Naive thymus-derived CD4-positive, alpha-beta T cell (primary cell): Measurements from ENCODE around the gene KRTAP10-4. TPM values are rescaled to one million over a fixed set of nuclear protein-coding genes. Genes with fewer than 3 reads are reported as not detected.
A peak's percentile ranks its signal among the peaks of the same experiment; 100 is the strongest.

Experiments
- ATAC-seq: fragments of 150-1000 bp; cut with Tn5 transposase; 2 replicates; pipeline ENCODE4 v1.10.0; 2021; ENCODE audit warnings: mild to moderate bottlenecking, moderate library complexity
- CTCF ChIA-PET: fragments of 350-600 bp; sonication (Branson Sonifier 250); formaldehyde crosslinking; loops from one replicate; lab custom pipeline; 2021; ENCODE audit warnings: antibody characterized with exemption; lab: Charles Lee
- POLR2A ChIA-PET: fragments of 350-600 bp; sonication (Branson Sonifier 250); formaldehyde crosslinking; loops from one replicate; lab custom pipeline; 2021; ENCODE audit warnings: antibody characterized with exemption, inconsistent platforms; lab: Charles Lee
- DNase-seq, 9 donors: peaks; one replicate each; pipeline versions ENCODE4 v3.0.0 to v3.0.0-alpha.2; 2020 to 2022; ENCODE audit warnings: mixed read lengths in 1 of 9
- H3K27ac ChIP-seq: one replicate; pipeline ENCODE4 v1.7.0; 2013; ENCODE audit warnings: mild to moderate bottlenecking, low read depth, low read length, moderate library complexity
- H3K27me3 ChIP-seq, 2 donors: one replicate each; pipeline ENCODE4 v1.7.0; 2013; ENCODE audit warnings: low read length in 2 of 2, mild to moderate bottlenecking in 2 of 2, moderate library complexity in 2 of 2; ENCODE audit not compliant: control insufficient read depth in 2 of 2, insufficient read depth in 2 of 2
- H3K36me3 ChIP-seq, 3 experiments: 1 replicate in 2 of 3; 2 replicates in 1 of 3; pipeline ENCODE4 v1.7.0; 2013; ENCODE audit warnings: low read length in 3 of 3, mild to moderate bottlenecking in 3 of 3, moderate library complexity in 1 of 3; ENCODE audit not compliant: insufficient read depth in 3 of 3, control insufficient read depth in 2 of 3
- H3K4me1 ChIP-seq, 2 donors: one replicate each; pipeline ENCODE4 v1.7.0; 2013; ENCODE audit warnings: low read length in 2 of 2, mild to moderate bottlenecking in 2 of 2, moderate library complexity in 1 of 2; ENCODE audit not compliant: control insufficient read depth in 2 of 2, insufficient read depth in 2 of 2
- H3K4me3 ChIP-seq: 2 replicates; pipeline ENCODE4 v1.7.0; 2013; ENCODE audit warnings: mild to moderate bottlenecking, low read length
- H3K9me3 ChIP-seq, 3 experiments: 1 replicate in 2 of 3; 2 replicates in 1 of 3; pipeline ENCODE4 v1.7.0; 2013; ENCODE audit warnings: low read length in 3 of 3; ENCODE audit not compliant: control insufficient read depth in 2 of 3
- H3K27ac Mint-ChIP-seq, 9 donors: one replicate each; pipeline ENCODE4 v1.8.0; 2020 to 2022; ENCODE audit warnings: mixed read lengths in 9 of 9, mild to moderate bottlenecking in 8 of 9, moderate library complexity in 5 of 9, inconsistent platforms in 2 of 9
- H3K27me3 Mint-ChIP-seq, 5 donors: one replicate each; pipeline ENCODE4 v1.8.0; 2021 to 2022; ENCODE audit warnings: mixed read lengths in 5 of 5, mild to moderate bottlenecking in 1 of 5
- H3K36me3 Mint-ChIP-seq, 5 donors: one replicate each; pipeline ENCODE4 v1.8.0; 2020 to 2022; ENCODE audit warnings: mixed read lengths in 5 of 5, mild to moderate bottlenecking in 3 of 5, inconsistent platforms in 1 of 5
- H3K4me1 Mint-ChIP-seq, 7 donors: one replicate each; pipeline ENCODE4 v1.8.0; 2020 to 2022; ENCODE audit warnings: mixed read lengths in 7 of 7, mild to moderate bottlenecking in 3 of 7, inconsistent platforms in 1 of 7
- H3K4me3 Mint-ChIP-seq, 10 donors: one replicate each; pipeline ENCODE4 v1.8.0; 2020 to 2022; ENCODE audit warnings: mild to moderate bottlenecking in 10 of 10, mixed read lengths in 10 of 10, moderate library complexity in 6 of 10, inconsistent platforms in 2 of 10
- H3K9me3 Mint-ChIP-seq, 11 donors: one replicate each; pipeline ENCODE4 v1.8.0; 2020 to 2022; ENCODE audit warnings: mixed read lengths in 11 of 11, mild to moderate bottlenecking in 4 of 11, inconsistent platforms in 1 of 11, moderate library complexity in 1 of 11
- intact Hi-C, 2 donors: fragments of 100-400 bp; cut with micrococcal nuclease; formaldehyde crosslinking; loops; one replicate each; pipeline ENCODE4 v1.15.1; 2023
- polyA plus RNA-seq, 2 donors: library from polyadenylated mRNA; unstranded; fragments of 300-500 nt; fragmentation: Illumina TruSeq; gene quantifications; one replicate each; pipeline ENCODE4 v1.2.3, GENCODE V29; 2021
- total RNA-seq, 6 experiments: library from RNA in 5 of 6; stranded (reverse) in 5 of 6; gene quantifications; 1 replicate in 5 of 6; 2 replicates in 1 of 6; pipeline ENCODE4 v1.2.3 and lab custom pipeline; 2021 to 2026

KRTAP10-4 gene
- total and polyA plus RNA-seq, 7 experiments from 2014 or later, result not detected

GRCh38 chr21:44582055-44582454, 8.5 kb downstream of the KRTAP10-4 start:
- H3K27me3 ChIP-seq, result no peaks in the 10 kb centered on the region
- H3K27ac ChIP-seq, result no peak overlapping the region
- intact Hi-C loops, result loop anchor here in 1 of 2 donors (5.0 to 10.0 kb wide), 3 partner anchors 35 to 130 kb away; partner anchors contain the start of genes KRTAP12-3, KRTAP12-4 and TSPEAR
- Mint-ChIP-seq H3K4me3 (no peak overlapping the region), H3K27ac (peak overlapping the region in 1 of 9 donors; percentile 15), H3K36me3 (peaks cover 4 to 16% (median 9%) of the 10 kb centered on the region in 5 donors), H3K4me1 (peaks cover 14 to 43% (median 34%) of the 10 kb centered on the region in 7 donors), H3K27me3 (peaks cover 0 to 27% (median 19%) of the 10 kb centered on the region in 5 donors), H3K9me3 (peaks cover 3 to 47% (median 20%) of the 10 kb centered on the region in 11 donors)
- H3K36me3 ChIP-seq, result no peaks in the 10 kb centered on the region
- peaks cover 0 to 3% (median 0%) of the 10 kb centered on the region in 3 experiments for H3K9me3 ChIP-seq
- ATAC-seq (no peak), DNase-seq (no peak)
- peaks cover 0 to 8% of the 10 kb centered on the region in 2 donors for H3K4me1 ChIP-seq
- POLR2A ChIA-PET, result no interaction called here
- H3K4me3 ChIP-seq, result no peak overlapping the region
- CTCF ChIA-PET, result no interaction called here

DNA sequence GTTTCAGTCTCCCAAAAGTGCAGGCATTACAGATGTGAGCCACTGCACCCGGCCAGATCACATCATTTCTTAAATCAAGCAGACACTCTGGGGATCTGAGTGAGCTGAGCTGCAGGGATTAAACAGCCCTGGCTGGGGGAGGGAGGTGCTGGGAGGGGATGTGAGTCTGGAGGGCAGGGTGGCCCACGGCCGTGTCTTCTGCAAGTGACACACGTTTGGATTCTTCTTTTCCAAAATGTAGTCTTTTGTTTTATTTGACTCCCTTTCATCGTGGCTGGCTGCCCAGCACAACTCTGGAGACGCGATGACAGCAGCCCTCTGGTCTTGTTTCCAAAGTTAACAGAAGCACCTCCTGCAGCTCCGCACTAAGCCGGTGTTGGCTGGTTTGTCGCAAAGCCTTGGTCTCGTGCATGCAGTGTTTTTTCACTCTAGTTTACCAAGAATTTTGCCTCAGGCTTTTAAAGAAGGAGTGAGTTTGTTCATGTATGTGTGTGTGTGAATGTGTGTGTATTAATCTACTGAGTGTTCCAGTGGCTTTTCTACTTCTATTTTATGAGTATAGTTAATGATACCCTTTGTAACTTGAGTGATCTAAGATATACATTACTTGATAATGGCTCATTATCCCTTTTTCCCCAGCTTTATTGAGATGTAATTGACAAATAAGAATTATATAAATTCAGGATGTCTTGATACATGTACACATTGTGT, 9.7 kb downstream of the KRTAP10-4 start:
- Mint-ChIP-seq H3K36me3 (peaks cover 0 to 12% (median 5%) of the 10 kb centered on the region in 5 donors), H3K4me3 (peak overlapping the region in 1 of 10 donors; percentile 13), H3K27me3 (peaks cover 0 to 39% (median 25%) of the 10 kb centered on the region in 5 donors), H3K9me3 (peaks cover under 1 to 35% (median 14%) of the 10 kb centered on the region in 11 donors), H3K27ac (peak overlapping the region in 3 of 9 donors; percentile 17 to 62 (median 22)), H3K4me1 (peaks cover 14 to 43% (median 34%) of the 10 kb centered on the region in 7 donors)
- Histone ChIP-seq H3K9me3 (no peaks in the 10 kb centered on the region), H3K4me3 (no peak overlapping the region), H3K27me3 (no peaks in the 10 kb centered on the region), H3K36me3 (no peaks in the 10 kb centered on the region), H3K27ac (no peak overlapping the region), H3K4me1 (peaks cover 0 to 8% of the 10 kb centered on the region in 2 donors)
- intact Hi-C loops, result loop anchor here in 1 of 2 donors (5.0 to 10.0 kb wide), 3 partner anchors 34 to 129 kb away; partner anchors contain the start of genes KRTAP12-3, KRTAP12-4 and TSPEAR
- DNase-seq (no peak), ATAC-seq (no peak)
- ChIA-PET CTCF (interaction anchor here (0.6 to 1.2 kb wide), 3 partner anchors 51 to 1727 kb away, joined by 3 read pairs; no protein-coding TSS in a partner anchor), POLR2A (no interaction called here)

- Histone ChIP-seq H3K27ac (no peak overlapping the region), H3K9me3 (no peaks in the 10 kb centered on the region), H3K36me3 (no peaks in the 10 kb centered on the region), H3K4me1 (peaks cover 0 to 8% of the 10 kb centered on the region in 2 donors), H3K27me3 (no peaks in the 10 kb centered on the region), H3K4me3 (no peak overlapping the region)
- POLR2A ChIA-PET, result no interaction called here
- intact Hi-C loops, result loop anchor here in 1 of 2 donors (5.0 to 10.0 kb wide), 3 partner anchors 34 to 129 kb away; partner anchors contain the start of genes KRTAP12-3, KRTAP12-4 and TSPEAR
- Mint-ChIP-seq H3K27ac (peak overlapping the region in 2 of 9 donors; percentile 17 to 52), H3K4me3 (no peak overlapping the region), H3K27me3 (peaks cover 0 to 40% (median 25%) of the 10 kb centered on the region in 5 donors), H3K36me3 (peaks cover 0 to 12% (median 5%) of the 10 kb centered on the region in 5 donors), H3K9me3 (peaks cover 0 to 35% (median 14%) of the 10 kb centered on the region in 11 donors), H3K4me1 (peaks cover 14 to 43% (median 34%) of the 10 kb centered on the region in 7 donors)
- CTCF ChIA-PET, result interaction anchor here (0.5 to 1.2 kb wide), 4 partner anchors 9 to 1727 kb away, joined by 3 read pairs; no protein-coding TSS in a partner anchor
- ATAC-seq (no peak), DNase-seq (peak in 3 of 9 donors; percentile 15 to 30 (median 18))
Measured at GRCh38 chr21:44583800-44584147, 10.2 kb downstream of the KRTAP10-4 start.

DNA sequence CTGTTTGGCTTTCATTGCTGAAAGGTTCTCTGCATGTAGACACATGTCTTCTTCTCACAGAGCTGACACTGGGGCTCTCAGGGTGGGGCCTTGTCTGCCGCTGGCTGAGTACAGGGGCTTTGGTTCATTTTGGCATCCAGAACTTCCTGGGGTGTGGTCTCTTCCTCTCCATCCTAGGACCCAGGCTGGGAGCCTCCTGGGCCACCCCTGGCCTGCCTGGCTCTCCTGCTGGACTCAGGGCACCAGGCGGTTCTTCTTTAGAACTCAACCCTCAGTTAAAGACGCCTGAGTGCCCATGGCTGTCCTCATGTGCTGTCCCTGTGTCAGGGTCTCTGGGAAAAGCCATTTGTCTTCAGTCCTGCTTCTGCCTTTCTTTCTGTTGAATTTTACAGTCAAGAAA, 12.4 kb downstream of the KRTAP10-4 start:
- intact Hi-C loops, result loop anchor here in 1 of 2 donors (10.0 kb wide), 1 partner anchor 69 kb away; the partner anchor contains the start of genes KRTAP12-3 and KRTAP12-4
- H3K9me3 ChIP-seq, result no peaks in the 10 kb centered on the region
- no peak overlapping the region for H3K4me3 Mint-ChIP-seq
- ATAC-seq, result no peak
- peaks cover 5 to 34% (median 23%) of the 10 kb centered on the region in 7 donors for H3K4me1 Mint-ChIP-seq
- DNase-seq, result no peak
- H3K27ac Mint-ChIP-seq, result peak overlapping the region in 1 of 9 donors; percentile 25
- peaks cover 0 to 8% of the 10 kb centered on the region in 2 donors for H3K4me1 ChIP-seq
- peaks cover 0 to 42% (median 25%) of the 10 kb centered on the region in 5 donors for H3K27me3 Mint-ChIP-seq
- H3K36me3 Mint-ChIP-seq, result peaks cover 0 to 12% (median 5%) of the 10 kb centered on the region in 5 donors
- H3K4me3 ChIP-seq, result no peak overlapping the region
- ChIA-PET CTCF (no interaction called here), POLR2A (no interaction called here)
- H3K27me3 ChIP-seq, result no peaks in the 10 kb centered on the region
- peaks cover 0 to 24% (median 8%) of the 10 kb centered on the region in 11 donors for H3K9me3 Mint-ChIP-seq
- H3K36me3 ChIP-seq, result no peaks in the 10 kb centered on the region
- H3K27ac ChIP-seq, result no peak overlapping the region

DNA sequence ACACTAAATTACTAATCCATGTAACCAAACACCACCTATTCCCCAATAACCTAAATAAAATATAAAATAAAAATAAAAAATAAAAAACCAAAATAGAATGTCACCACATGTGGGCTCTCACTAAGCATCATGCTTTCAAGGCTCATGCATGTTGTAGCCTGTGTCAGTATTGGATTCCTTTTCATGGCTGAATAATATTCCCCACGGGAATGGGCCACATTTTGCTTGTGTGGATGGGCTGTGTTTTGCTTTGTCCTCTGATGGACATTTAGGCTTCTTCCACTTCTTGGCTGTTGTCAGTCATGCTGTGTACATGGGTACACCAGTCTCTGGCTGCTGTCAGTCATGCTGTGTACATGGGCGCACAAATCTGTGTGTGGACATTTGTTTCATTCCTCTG, 15.6 kb downstream of the KRTAP10-4 start:
- CTCF ChIA-PET, result no interaction called here
- no peak for ATAC-seq
- Histone ChIP-seq H3K4me3 (no peak overlapping the region), H3K27me3 (no peaks in the 10 kb centered on the region), H3K36me3 (no peaks in the 10 kb centered on the region), H3K27ac (no peak overlapping the region), H3K4me1 (no peaks in the 10 kb centered on the region), H3K9me3 (no peaks in the 10 kb centered on the region)
- peaks cover 0 to 4% (median 0%) of the 10 kb centered on the region in 5 donors for H3K36me3 Mint-ChIP-seq
- peaks cover 0 to 42% (median 21%) of the 10 kb centered on the region in 5 donors for H3K27me3 Mint-ChIP-seq
- peak overlapping the region in 1 of 9 donors; percentile 28 for H3K27ac Mint-ChIP-seq
- intact Hi-C loops, result loop anchor here in 1 of 2 donors (10.0 kb wide), 1 partner anchor 66 kb away; the partner anchor contains the start of genes KRTAP12-3 and KRTAP12-4
- H3K4me3 Mint-ChIP-seq, result no peak overlapping the region
- peaks cover 0 to 6% (median 0%) of the 10 kb centered on the region in 11 donors for H3K9me3 Mint-ChIP-seq
- H3K4me1 Mint-ChIP-seq, result peaks cover 2 to 6% (median 5%) of the 10 kb centered on the region in 7 donors
- POLR2A ChIA-PET, result no interaction called here
- DNase-seq, result no peak

- H3K4me3 ChIP-seq, result no peak overlapping the region
- H3K27ac Mint-ChIP-seq, result peak overlapping the region in 1 of 9 donors; percentile 28
- DNase-seq (no peak), ATAC-seq (no peak)
- no peaks in the 10 kb centered on the region for H3K36me3 ChIP-seq
- H3K27me3 Mint-ChIP-seq, result peaks cover 0 to 38% (median 21%) of the 10 kb centered on the region in 5 donors
- intact Hi-C loops, result loop anchor here (2.0 to 10.0 kb wide), 2 partner anchors 49 to 65 kb away; partner anchors contain the start of genes KRTAP12-3 (in 1 of the 2) and KRTAP12-4 (in 1 of the 2)
- no peaks in the 10 kb centered on the region for H3K4me1 ChIP-seq
- POLR2A ChIA-PET, result no interaction called here
- H3K4me3 Mint-ChIP-seq, result no peak overlapping the region
- peaks cover 0 to 4% (median 0%) of the 10 kb centered on the region in 5 donors for H3K36me3 Mint-ChIP-seq
- no peaks in the 10 kb centered on the region for H3K27me3 ChIP-seq
- no peak overlapping the region for H3K27ac ChIP-seq
- peaks cover 0 to 2% (median 0%) of the 10 kb centered on the region in 7 donors for H3K4me1 Mint-ChIP-seq
- CTCF ChIA-PET, result no interaction called here
- H3K9me3 Mint-ChIP-seq, result peaks cover 0 to 6% (median 0%) of the 10 kb centered on the region in 11 donors
- H3K9me3 ChIP-seq, result no peaks in the 10 kb centered on the region
Measured at GRCh38 chr21:44589586-44590305, 16.2 kb downstream of the KRTAP10-4 start.
